B cell (primary cell): ENCODE measurements around the gene CCDC30. TPM values are rescaled to one million over a fixed set of nuclear protein-coding genes. Genes with fewer than 3 reads are reported as not detected.

ENCODE experiments used
- ATAC-seq: fragments of 200-7000 bp; cut with Tn5 transposase; one replicate; pipeline ENCODE4 v1.10.0; 2021; ENCODE audit warnings: low read depth, mild to moderate bottlenecking, moderate number of reproducible peaks, moderate library complexity
- CTCF ChIA-PET: fragments of 350-600 bp; sonication (Branson Sonifier 250); formaldehyde crosslinking; loops from one replicate; lab custom pipeline; 2021; ENCODE audit warnings: antibody characterized with exemption, inconsistent platforms; lab: Charles Lee
- POLR2A ChIA-PET: fragments of 350-600 bp; sonication (Branson Sonifier 250); formaldehyde crosslinking; loops from one replicate; lab custom pipeline; 2021; ENCODE audit warnings: antibody characterized with exemption; lab: Charles Lee
- DNase-seq: peaks from one replicate; pipeline ENCODE4 v3.0.0; 2013
- H2AFZ ChIP-seq: 2 replicates; pipeline ENCODE4 v1.6.1; 2012; ENCODE audit warnings: mild to moderate bottlenecking, low read depth, low read length; ENCODE audit not compliant: insufficient read depth, poor library complexity, severe bottlenecking
- H3K27ac ChIP-seq, 2 donors: 1 replicate in 1 of 2; 2 replicates in 1 of 2; pipeline ENCODE4 v1.5.1; 2012 to 2013; ENCODE audit warnings: low read length in 2 of 2, mild to moderate bottlenecking in 2 of 2, moderate library complexity in 1 of 2
- H3K27me3 ChIP-seq, 4 experiments: fragments of 200-600 bp in 1 of 4; sonication (generic) in 1 of 4; replicated peaks in 1 of 4; 1 replicate in 2 of 4; 2 replicates in 2 of 4; pipeline versions ENCODE4 v1.6.1 to v1.7.0; 2013 to 2016; ENCODE audit warnings: low read length in 3 of 4, mild to moderate bottlenecking in 2 of 4, mixed read lengths in 1 of 4, moderate library complexity in 1 of 4; ENCODE audit not compliant: insufficient read depth in 4 of 4, control insufficient read depth in 3 of 4; ENCODE audit errors: control extremely low read depth in 1 of 4
- H3K36me3 ChIP-seq, 2 experiments: replicated peaks in 1 of 2; 1 replicate in 1 of 2; 2 replicates in 1 of 2; pipeline versions ENCODE4 v1.6.1 to v1.7.1; 2013; ENCODE audit warnings: low read length in 1 of 2; ENCODE audit not compliant: insufficient read depth in 2 of 2, control insufficient read depth in 1 of 2; ENCODE audit errors: control extremely low read depth in 1 of 2, extremely low read depth in 1 of 2
- H3K4me1 ChIP-seq, 2 donors: fragments of 200-600 bp in 1 of 2; sonication (generic) in 1 of 2; 1 replicate in 1 of 2; 2 replicates in 1 of 2; pipeline versions ENCODE4 v1.5.1 to v1.6.1; 2013 to 2017; ENCODE audit warnings: low read length in 2 of 2; ENCODE audit not compliant: control insufficient read depth in 2 of 2, insufficient read depth in 2 of 2
- H3K4me2 ChIP-seq: replicated peaks from 2 replicates; pipeline ENCODE3; 2012; ENCODE audit warnings: mild to moderate bottlenecking, low read depth, low read length; ENCODE audit not compliant: poor library complexity, severe bottlenecking
- H3K4me3 ChIP-seq, 5 experiments: fragments of 200-600 bp in 1 of 5; sonication (generic) in 1 of 5; 1 replicate in 3 of 5; 2 replicates in 2 of 5; pipeline versions ENCODE4 v1.5.1 to v1.7.0; 2011 to 2016; ENCODE audit warnings: low read length in 4 of 5, mild to moderate bottlenecking in 4 of 5, low read depth in 2 of 5, control low read depth in 1 of 5, moderate library complexity in 1 of 5; ENCODE audit not compliant: insufficient read depth in 1 of 5; ENCODE audit errors: control extremely low read depth in 1 of 5, extremely low read depth in 1 of 5
- H3K79me2 ChIP-seq: fragments of 200-600 bp; sonication (generic); one replicate; pipeline ENCODE4 v1.6.0; 2016; ENCODE audit warnings: low read length; ENCODE audit not compliant: control insufficient read depth, insufficient read depth
- H3K9ac ChIP-seq: fragments of 200-600 bp; sonication (generic); 2 replicates; pipeline ENCODE4 v1.6.1; 2017; ENCODE audit warnings: mild to moderate bottlenecking, low read length, moderate library complexity
- H3K9me3 ChIP-seq, 3 donors: one replicate each; pipeline versions ENCODE4 v1.6.1 to v1.7.1; 2013; ENCODE audit warnings: low read length in 2 of 3; ENCODE audit not compliant: control insufficient read depth in 2 of 3, insufficient read depth in 1 of 3; ENCODE audit errors: control extremely low read depth in 1 of 3
- H4K20me1 ChIP-seq: 2 replicates; pipeline ENCODE4 v1.6.0; 2012; ENCODE audit warnings: mild to moderate bottlenecking, low read length; ENCODE audit not compliant: insufficient read depth, control insufficient read depth, poor library complexity, severe bottlenecking
- H3K27ac Mint-ChIP-seq: one replicate; pipeline ENCODE4 v1.8.0; 2021; ENCODE audit warnings: mixed read lengths
- H3K27me3 Mint-ChIP-seq: one replicate; pipeline ENCODE4 v1.8.0; 2021; ENCODE audit warnings: mixed read lengths
- H3K4me1 Mint-ChIP-seq: one replicate; pipeline ENCODE4 v1.8.0; 2021; ENCODE audit warnings: mixed read lengths
- H3K4me3 Mint-ChIP-seq: one replicate; pipeline ENCODE4 v1.8.0; 2021; ENCODE audit warnings: mixed read lengths
- H3K9me3 Mint-ChIP-seq: one replicate; pipeline ENCODE4 v1.8.0; 2022; ENCODE audit warnings: mixed read lengths; ENCODE audit not compliant: insufficient read depth
- EZH2 ChIP-seq: IDR thresholded peaks from 2 replicates; pipeline ENCODE4 v1.6.1; 2012; ENCODE audit warnings: borderline replicate concordance, low read depth, mild to moderate bottlenecking, moderate library complexity, low read length; ENCODE audit not compliant: insufficient read depth, poor library complexity, severe bottlenecking
- WGBS: methylation state at CpG from one replicate; pipeline ENCODE4 v1.1.5; 2013; ENCODE audit warnings: missing lambda C conversion rate; ENCODE audit not compliant: insufficient coverage; 5-methylcytosine and 5-hydroxymethylcytosine counted together
- intact Hi-C: fragments of 100-400 bp; cut with micrococcal nuclease; formaldehyde crosslinking; loops from one replicate; pipeline ENCODE4 v1.10.0; 2022
- polyA plus RNA-seq: library from polyadenylated mRNA; depleted of rRNA; stranded (reverse); fragments of >200 nt; gene quantifications from 2 replicates; pipeline ENCODE4 v1.2.3, GENCODE V29; 2012
- total RNA-seq, 2 donors: library from RNA; stranded (reverse); fragments of 120-200 nt in 1 of 2; gene quantifications; 1 replicate in 1 of 2; 2 replicates in 1 of 2; pipeline versions ENCODE4 v1.2.3 to v1.2.4, GENCODE V29; 2013 to 2022
- TF ChIP-seq, protein P1 (sequence below): fragments of 200-600 bp; IDR thresholded peaks from one replicate; pipeline ENCODE4 v1.8.0; 2022; ENCODE audit warnings: antibody characterized with exemption, mild to moderate bottlenecking

CCDC30 gene
- total and polyA plus RNA-seq, 2 donors (not counting 1 experiment from before 2014, with no cell fraction given): 1.4 to 7.4 TPM

DNA sequence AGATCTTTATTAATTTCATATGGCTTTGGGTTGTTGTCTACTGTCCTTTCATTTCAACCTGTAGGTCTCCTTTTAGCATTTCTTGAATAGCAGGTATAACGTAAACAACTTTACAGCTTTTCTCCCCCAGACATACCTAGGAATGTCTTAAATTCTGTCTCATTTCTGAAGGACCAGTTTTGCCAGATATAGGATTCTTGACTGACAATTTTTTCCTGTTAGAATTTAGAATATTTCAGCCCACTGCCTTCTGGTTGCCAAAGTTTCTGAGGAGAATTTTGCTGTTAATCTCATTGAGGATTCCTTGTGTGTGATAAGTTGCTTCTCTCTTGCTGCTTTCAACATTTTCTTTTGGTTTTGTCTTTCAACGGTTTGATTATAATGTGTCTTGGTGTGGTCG lies 60.1 kb downstream of the CCDC30 start:
- ChIA-PET CTCF (no interaction called here), POLR2A (no interaction called here)
- Mint-ChIP-seq H3K4me3 (no peak overlapping the region), H3K27me3 (no peaks in the 10 kb centered on the region), H3K4me1 (no peaks in the 10 kb centered on the region), H3K9me3 (peaks cover 16% of the 10 kb centered on the region), H3K27ac (no peak overlapping the region)
- DNase-seq (no peak), ATAC-seq (no peak)
- Histone ChIP-seq H3K36me3 (no peaks in the 10 kb centered on the region), H3K79me2 (no peaks in the 10 kb centered on the region), H3K27me3 (no peaks in the 10 kb centered on the region), H3K9me3 (peaks cover 10 to 18% (median 17%) of the 10 kb centered on the region in 3 donors), H3K9ac (no peak overlapping the region), H4K20me1 (no peaks in the 10 kb centered on the region), H3K27ac (no peak overlapping the region), H3K4me3 (no peak overlapping the region), H3K4me1 (no peaks in the 10 kb centered on the region), H2AFZ (no peak overlapping the region), H3K4me2 (no peak overlapping the region)
- TF ChIP-seq EZH2: no peak
- TF ChIP-seq, protein P1, sequence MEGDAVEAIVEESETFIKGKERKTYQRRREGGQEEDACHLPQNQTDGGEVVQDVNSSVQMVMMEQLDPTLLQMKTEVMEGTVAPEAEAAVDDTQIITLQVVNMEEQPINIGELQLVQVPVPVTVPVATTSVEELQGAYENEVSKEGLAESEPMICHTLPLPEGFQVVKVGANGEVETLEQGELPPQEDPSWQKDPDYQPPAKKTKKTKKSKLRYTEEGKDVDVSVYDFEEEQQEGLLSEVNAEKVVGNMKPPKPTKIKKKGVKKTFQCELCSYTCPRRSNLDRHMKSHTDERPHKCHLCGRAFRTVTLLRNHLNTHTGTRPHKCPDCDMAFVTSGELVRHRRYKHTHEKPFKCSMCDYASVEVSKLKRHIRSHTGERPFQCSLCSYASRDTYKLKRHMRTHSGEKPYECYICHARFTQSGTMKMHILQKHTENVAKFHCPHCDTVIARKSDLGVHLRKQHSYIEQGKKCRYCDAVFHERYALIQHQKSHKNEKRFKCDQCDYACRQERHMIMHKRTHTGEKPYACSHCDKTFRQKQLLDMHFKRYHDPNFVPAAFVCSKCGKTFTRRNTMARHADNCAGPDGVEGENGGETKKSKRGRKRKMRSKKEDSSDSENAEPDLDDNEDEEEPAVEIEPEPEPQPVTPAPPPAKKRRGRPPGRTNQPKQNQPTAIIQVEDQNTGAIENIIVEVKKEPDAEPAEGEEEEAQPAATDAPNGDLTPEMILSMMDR: no peak
- no CpG with 5 or more reads among the region's 3 CpGs for WGBS
- intact Hi-C loops: no loop called here

DNA sequence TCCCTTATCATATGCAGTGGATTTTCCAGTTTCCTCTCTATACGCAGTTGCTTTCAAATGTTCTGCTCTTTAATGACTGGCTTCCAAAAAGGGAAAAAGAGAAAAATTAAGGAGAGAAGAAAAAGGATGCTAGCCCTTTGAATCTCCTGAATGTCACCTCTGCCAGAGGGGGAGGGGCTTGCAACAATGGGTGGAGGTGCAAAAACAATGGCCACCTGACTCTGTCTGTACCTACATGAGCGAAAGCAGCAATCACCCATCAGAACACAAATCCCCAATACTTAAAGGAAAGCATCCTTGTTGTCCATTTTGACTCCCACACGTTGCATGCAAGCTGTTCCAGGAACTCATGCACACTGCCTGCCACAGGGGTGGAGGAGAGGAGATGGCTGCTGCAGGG lies 61.2 kb downstream of the CCDC30 start:
- no peak overlapping the region for H3K4me2 ChIP-seq
- no peak for DNase-seq
- Mint-ChIP-seq H3K27me3 (no peaks in the 10 kb centered on the region), H3K27ac (no peak overlapping the region), H3K9me3 (peaks cover 6% of the 10 kb centered on the region), H3K4me1 (peaks cover 4% of the 10 kb centered on the region), H3K4me3 (no peak overlapping the region)
- no peaks in the 10 kb centered on the region for H3K79me2 ChIP-seq
- H3K4me3 ChIP-seq: no peak overlapping the region
- WGBS: no CpG with 5 or more reads among the region's 3 CpGs
- H4K20me1 ChIP-seq: no peaks in the 10 kb centered on the region
- no peak overlapping the region for H3K9ac ChIP-seq
- CTCF ChIA-PET: no interaction called here
- H2AFZ ChIP-seq: no peak overlapping the region
- POLR2A ChIA-PET: no interaction called here
- peaks cover 0 to 3% of the 10 kb centered on the region in 2 donors for H3K4me1 ChIP-seq
- intact Hi-C loops: no loop called here
- no peaks in the 10 kb centered on the region for H3K36me3 ChIP-seq
- H3K9me3 ChIP-seq: peaks cover 3 to 18% (median 8%) of the 10 kb centered on the region in 3 donors
- H3K27me3 ChIP-seq: no peaks in the 10 kb centered on the region
- no peak overlapping the region for H3K27ac ChIP-seq
- ATAC-seq: no peak
- TF ChIP-seq, protein P1: no peak
- no peak for TF ChIP-seq EZH2
